Measurements from ENCODE around the gene INAFM1.
A peak's percentile ranks its signal among the peaks of the same experiment; 100 is the strongest.
"Not testable (repeated sequence)": the region's sequence is repeated elsewhere in the genome, so short reads cannot be mapped to it uniquely, and the experiment has no call there.

Gene INAFM1

GRCh38 chr19:47280183-47280797, 5.6 kb downstream of the INAFM1 start:
- H3K27ac Mint-ChIP-seq, result no peak overlapping the region
- H3K4me1 Mint-ChIP-seq, result peaks cover 27% of the 10 kb centered on the region
- H3K36me3 Mint-ChIP-seq (ENCODE audit: low read depth), result peaks cover 12% of the 10 kb centered on the region
- DNase-seq, result peak; percentile 46
- no peak overlapping the region for H3K4me3 Mint-ChIP-seq
- no peaks in the 10 kb centered on the region for H3K9me3 Mint-ChIP-seq
- peaks cover 11% of the 10 kb centered on the region for H3K27me3 Mint-ChIP-seq (ENCODE audit: low read depth, poor library complexity)
- TF ChIP-seq CTCF (IDR thresholded peaks at IDR 0.05), result peak; percentile 19

GRCh38 chr19:47283405-47284059, 8.8 kb downstream of the INAFM1 start:
- peaks cover 3% of the 10 kb centered on the region for H3K9me3 Mint-ChIP-seq
- peaks cover 2% of the 10 kb centered on the region for H3K27me3 Mint-ChIP-seq (ENCODE audit: low read depth, poor library complexity)
- no peak overlapping the region for H3K27ac Mint-ChIP-seq

GRCh38 chr19:47284324-47284899, 9.7 kb downstream of the INAFM1 start:
- DNase-seq, result peak; percentile 57
- H3K9me3 Mint-ChIP-seq, result peaks cover 6% of the 10 kb centered on the region
- no peaks in the 10 kb centered on the region for H3K36me3 Mint-ChIP-seq (ENCODE audit: low read depth)
- peaks cover 16% of the 10 kb centered on the region for H3K4me1 Mint-ChIP-seq
- no peak overlapping the region for H3K4me3 Mint-ChIP-seq
- no peak overlapping the region for H3K27ac Mint-ChIP-seq
- peak; percentile 79 for TF ChIP-seq CTCF (IDR thresholded peaks at IDR 0.05)
- H3K27me3 Mint-ChIP-seq (ENCODE audit: low read depth, poor library complexity), result peaks cover 2% of the 10 kb centered on the region

More at GRCh38 chr19:47283405-47284059, 8.8 kb downstream of the INAFM1 start:
- H3K4me1 Mint-ChIP-seq, result peaks cover 7% of the 10 kb centered on the region
- H3K4me3 Mint-ChIP-seq, result no peak overlapping the region
- DNase-seq, result no peak
- H3K36me3 Mint-ChIP-seq (ENCODE audit: low read depth), result no peaks in the 10 kb centered on the region
- no peak for TF ChIP-seq CTCF (IDR thresholded peaks at IDR 0.05)

GRCh38 chr19:47296036-47296435, 21.4 kb downstream of the INAFM1 start:
- peaks cover 8% of the 10 kb centered on the region for H3K4me1 Mint-ChIP-seq
- TF ChIP-seq CTCF (IDR thresholded peaks at IDR 0.05), result peak; percentile 82
- no peak overlapping the region for H3K4me3 Mint-ChIP-seq
- H3K36me3 Mint-ChIP-seq (ENCODE audit: low read depth), result peaks cover 5% of the 10 kb centered on the region
- peak; percentile 81 for DNase-seq
- H3K27me3 Mint-ChIP-seq (ENCODE audit: low read depth, poor library complexity), result peaks cover 7% of the 10 kb centered on the region
- no peaks in the 10 kb centered on the region for H3K9me3 Mint-ChIP-seq
- no peak overlapping the region for H3K27ac Mint-ChIP-seq

- not testable (repeated sequence) for H3K4me3 Mint-ChIP-seq; DNase-seq; H3K9me3 Mint-ChIP-seq; H3K4me1 Mint-ChIP-seq; H3K27ac Mint-ChIP-seq; H3K36me3 Mint-ChIP-seq (ENCODE audit: low read depth)
- peaks cover 19% of the 10 kb centered on the region for H3K27me3 Mint-ChIP-seq (ENCODE audit: low read depth, poor library complexity)
These were observed 26.2 kb downstream of the INAFM1 start for GRCh38 chr19:47300867-47301266.

- DNase-seq, result no peak
- Mint-ChIP-seq H3K27me3 (ENCODE audit: low read depth, poor library complexity) (peaks cover 19% of the 10 kb centered on the region), H3K9me3 (no peaks in the 10 kb centered on the region), H3K4me3 (no peak overlapping the region), H3K4me1 (no peaks in the 10 kb centered on the region), H3K36me3 (ENCODE audit: low read depth) (no peaks in the 10 kb centered on the region), H3K27ac (no peak overlapping the region)
- no peak for TF ChIP-seq CTCF (IDR thresholded peaks at IDR 0.05)
These were observed 27.6 kb downstream of the INAFM1 start for GRCh38 chr19:47302249-47302648.
